ENCODE results near the gene ZNF416. TPM values are rescaled to one million over a fixed set of nuclear protein-coding genes. Genes with fewer than 3 reads are reported as not detected.

Gene ZNF416
- total and polyA plus RNA-seq, 2 donors (not counting 1 experiment from before 2014, with no cell fraction given) = 4.5 to 9.2 TPM

- no peak overlapping the region for H3K9ac ChIP-seq (ENCODE audit: insufficient read depth, low read length)
- DNase-seq (ENCODE audit: low read depth in 2 of 2) = peak; percentile 9 to 13
- TF ChIP-seq, protein P1, sequence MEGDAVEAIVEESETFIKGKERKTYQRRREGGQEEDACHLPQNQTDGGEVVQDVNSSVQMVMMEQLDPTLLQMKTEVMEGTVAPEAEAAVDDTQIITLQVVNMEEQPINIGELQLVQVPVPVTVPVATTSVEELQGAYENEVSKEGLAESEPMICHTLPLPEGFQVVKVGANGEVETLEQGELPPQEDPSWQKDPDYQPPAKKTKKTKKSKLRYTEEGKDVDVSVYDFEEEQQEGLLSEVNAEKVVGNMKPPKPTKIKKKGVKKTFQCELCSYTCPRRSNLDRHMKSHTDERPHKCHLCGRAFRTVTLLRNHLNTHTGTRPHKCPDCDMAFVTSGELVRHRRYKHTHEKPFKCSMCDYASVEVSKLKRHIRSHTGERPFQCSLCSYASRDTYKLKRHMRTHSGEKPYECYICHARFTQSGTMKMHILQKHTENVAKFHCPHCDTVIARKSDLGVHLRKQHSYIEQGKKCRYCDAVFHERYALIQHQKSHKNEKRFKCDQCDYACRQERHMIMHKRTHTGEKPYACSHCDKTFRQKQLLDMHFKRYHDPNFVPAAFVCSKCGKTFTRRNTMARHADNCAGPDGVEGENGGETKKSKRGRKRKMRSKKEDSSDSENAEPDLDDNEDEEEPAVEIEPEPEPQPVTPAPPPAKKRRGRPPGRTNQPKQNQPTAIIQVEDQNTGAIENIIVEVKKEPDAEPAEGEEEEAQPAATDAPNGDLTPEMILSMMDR (conservative IDR thresholded peaks at IDR 0.05 in 1 of 2, IDR thresholded peaks at IDR 0.05 in 1 of 2; ENCODE audit: low read depth in 1 of 2, low read length in 2 of 2) = no peak
- H3K79me2 ChIP-seq (ENCODE audit: control insufficient read depth, insufficient read depth, low read length) = no peaks in the 10 kb centered on the region
- H3K4me1 ChIP-seq (ENCODE audit: control insufficient read depth, extremely low read depth, insufficient read depth, low read length) = no peaks in the 10 kb centered on the region
- H3K9me3 ChIP-seq (ENCODE audit: control insufficient read depth, insufficient read depth, low read depth, low read length) = peaks cover 6% of the 10 kb centered on the region
- H2AFZ ChIP-seq (ENCODE audit: low read length) = no peak overlapping the region
- no peaks in the 10 kb centered on the region for H3K27me3 ChIP-seq (ENCODE audit: control insufficient read depth, insufficient read depth, low read length)
- no peak overlapping the region for H3K4me2 ChIP-seq (ENCODE audit: extremely low read depth, insufficient read depth, low read length)
- peaks cover 8% of the 10 kb centered on the region for H3K36me3 ChIP-seq (ENCODE audit: control insufficient read depth, insufficient read depth, low read length)
- H4K20me1 ChIP-seq (ENCODE audit: control insufficient read depth, extremely low read depth, insufficient read depth, low read length) = no peaks in the 10 kb centered on the region
- H3K4me3 ChIP-seq (replicated peaks in 1 of 4; ENCODE audit: control extremely low read depth in 1 of 4, insufficient read depth in 1 of 4, low read depth in 3 of 4, low read length in 4 of 4) = no peak overlapping the region
- no peak overlapping the region for H3K27ac ChIP-seq (ENCODE audit: insufficient read depth, low read length)
Measured at GRCh38 chr19:57537953-57538547, 40.7 kb downstream of the ZNF416 start.

GRCh38 chr19:57527136-57527881 lies 51.4 kb downstream of the ZNF416 start, which contains the start of gene ZNF549:
Gene ZNF549, plus strand, starts transcription at chr19:57527356. Its CDS starts 218 bp downstream, at chr19:57527574.
- peaks cover 1% of the 10 kb centered on the region for H3K36me3 ChIP-seq (ENCODE audit: control insufficient read depth, insufficient read depth, low read length)
- peaks cover 11% of the 10 kb centered on the region for H3K79me2 ChIP-seq (ENCODE audit: control insufficient read depth, insufficient read depth, low read length)
- H3K9me3 ChIP-seq (ENCODE audit: control insufficient read depth, insufficient read depth, low read depth, low read length) = no peaks in the 10 kb centered on the region
- H3K4me1 ChIP-seq (ENCODE audit: control insufficient read depth, extremely low read depth, insufficient read depth, low read length) = peaks cover 4% of the 10 kb centered on the region
- peak within 1 kb of the TSS; percentile 89 to 99 (median 98) for H3K4me3 ChIP-seq (replicated peaks in 1 of 4; ENCODE audit: control extremely low read depth in 1 of 4, insufficient read depth in 1 of 4, low read depth in 3 of 4, low read length in 4 of 4)
- no peaks in the 10 kb centered on the region for H4K20me1 ChIP-seq (ENCODE audit: control insufficient read depth, extremely low read depth, insufficient read depth, low read length)
- TF ChIP-seq EZH2 (IDR thresholded peaks at IDR 0.05; ENCODE audit: low read length, missing control alignments) = no peak
- peak; percentile 92 to 95 for DNase-seq (ENCODE audit: low read depth in 2 of 2)
- H3K27ac ChIP-seq (ENCODE audit: insufficient read depth, low read length) = peak within 1 kb of the TSS; percentile 61
- peak within 1 kb of the TSS; percentile 80 for H3K9ac ChIP-seq (ENCODE audit: insufficient read depth, low read length)
- peak within 1 kb of the TSS; percentile 98 for H2AFZ ChIP-seq (ENCODE audit: low read length)
- no peaks in the 10 kb centered on the region for H3K27me3 ChIP-seq (ENCODE audit: control insufficient read depth, insufficient read depth, low read length)
- H3K4me2 ChIP-seq (ENCODE audit: extremely low read depth, insufficient read depth, low read length) = peak within 1 kb of the TSS; percentile 86

Other genes with a start within 250 kb of the ZNF416 start
- gene ZNF304, start 227.6 kb downstream of the ZNF416 start, total RNA-seq = 11.6 and 13.7 TPM in 2 replicates
- 6.2 and 7.3 TPM in 2 replicates for gene ZNF304, start 227.6 kb downstream of the ZNF416 start, polyA plus RNA-seq
- gene TRAPPC2B, start 215.4 kb downstream of the ZNF416 start, total RNA-seq = 9.8 and 13.4 TPM in 2 replicates
- gene TRAPPC2B, start 215.4 kb downstream of the ZNF416 start, polyA plus RNA-seq = 14.0 and 16.5 TPM in 2 replicates
- gene ZNF547, start 215.4 kb downstream of the ZNF416 start, total RNA-seq = 4.6 and 6.1 TPM in 2 replicates
- 1.8 and 2.7 TPM in 2 replicates for gene ZNF547, start 215.4 kb downstream of the ZNF416 start, polyA plus RNA-seq
- 21.1 and 23.9 TPM in 2 replicates for gene ZNF548, start 189.1 kb downstream of the ZNF416 start, total RNA-seq
- 8.8 and 12.0 TPM in 2 replicates for gene ZNF548, start 189.1 kb downstream of the ZNF416 start, polyA plus RNA-seq
- 12.3 and 15.2 TPM in 2 replicates for gene ZNF17, start 167.8 kb downstream of the ZNF416 start, total RNA-seq
- 5.2 and 6.8 TPM in 2 replicates for gene ZNF17, start 167.8 kb downstream of the ZNF416 start, polyA plus RNA-seq
- gene ZNF749, start 143.6 kb downstream of the ZNF416 start, total RNA-seq = 10.4 and 11.0 TPM in 2 replicates
- 4.7 and 5.4 TPM in 2 replicates for gene ZNF749, start 143.6 kb downstream of the ZNF416 start, polyA plus RNA-seq
- gene VN1R1, start 121.8 kb downstream of the ZNF416 start, total RNA-seq = 0.26 and 0.50 TPM in 2 replicates
- gene VN1R1, start 121.8 kb downstream of the ZNF416 start, polyA plus RNA-seq = 0.17 and 0.26 TPM in 2 replicates
- gene ZNF772, start 101.3 kb downstream of the ZNF416 start, total RNA-seq = 16.9 and 29.7 TPM in 2 replicates
- 6.0 and 7.5 TPM in 2 replicates for gene ZNF772, start 101.3 kb downstream of the ZNF416 start, polyA plus RNA-seq
- 13.6 and 20.3 TPM in 2 replicates for gene ZNF419, start 91.2 kb downstream of the ZNF416 start, total RNA-seq
- gene ZNF419, start 91.2 kb downstream of the ZNF416 start, polyA plus RNA-seq = 4.6 and 8.9 TPM in 2 replicates
- gene ZNF773, start 79.0 kb downstream of the ZNF416 start, total RNA-seq = 20.8 and 39.8 TPM in 2 replicates
- gene ZNF773, start 79.0 kb downstream of the ZNF416 start, polyA plus RNA-seq = 6.8 and 9.4 TPM in 2 replicates
- gene ZNF549, start 51.6 kb downstream of the ZNF416 start, total RNA-seq = 6.7 and 7.8 TPM in 2 replicates
- 3.9 and 4.8 TPM in 2 replicates for gene ZNF549, start 51.6 kb downstream of the ZNF416 start, polyA plus RNA-seq
- gene ZNF550, start 19.0 kb downstream of the ZNF416 start, total RNA-seq = 6.9 and 8.6 TPM in 2 replicates
- 4.2 and 5.7 TPM in 2 replicates for gene ZNF550, start 19.0 kb downstream of the ZNF416 start, polyA plus RNA-seq
- gene ZIK1, start 5.2 kb upstream of the ZNF416 start, total RNA-seq = 7.1 and 7.2 TPM in 2 replicates
- 3.9 and 5.3 TPM in 2 replicates for gene ZIK1, start 5.2 kb upstream of the ZNF416 start, polyA plus RNA-seq
- gene ZNF530, start 21.0 kb upstream of the ZNF416 start, total RNA-seq = 2.5 and 2.8 TPM in 2 replicates
- gene ZNF530, start 21.0 kb upstream of the ZNF416 start, polyA plus RNA-seq = 1.6 and 2.5 TPM in 2 replicates
- gene ZNF134, start 35.3 kb upstream of the ZNF416 start, total RNA-seq = 22.9 and 30.6 TPM in 2 replicates
- gene ZNF134, start 35.3 kb upstream of the ZNF416 start, polyA plus RNA-seq = 9.2 and 11.7 TPM in 2 replicates
- 11.6 and 16.8 TPM in 2 replicates for gene ZNF211, start 54.3 kb upstream of the ZNF416 start, total RNA-seq
- 5.3 and 9.1 TPM in 2 replicates for gene ZNF211, start 54.3 kb upstream of the ZNF416 start, polyA plus RNA-seq
- gene ZSCAN4, start 90.0 kb upstream of the ZNF416 start, total RNA-seq = not detected in 2 replicates
- gene ZSCAN4, start 90.0 kb upstream of the ZNF416 start, polyA plus RNA-seq = not detected in 2 replicates
- gene ZNF551, start 103.1 kb upstream of the ZNF416 start, total RNA-seq = 4.8 and 4.9 TPM in 2 replicates
- 3.7 and 4.8 TPM in 2 replicates for gene ZNF551, start 103.1 kb upstream of the ZNF416 start, polyA plus RNA-seq
- 3.3 and 6.3 TPM in 2 replicates for gene ZNF154, start 130.3 kb upstream of the ZNF416 start, total RNA-seq
- 1.8 and 2.7 TPM in 2 replicates for gene ZNF154, start 130.3 kb upstream of the ZNF416 start, polyA plus RNA-seq
- gene ZNF671, start 148.7 kb upstream of the ZNF416 start, total RNA-seq = 10.5 and 16.8 TPM in 2 replicates
- gene ZNF671, start 148.7 kb upstream of the ZNF416 start, polyA plus RNA-seq = 3.4 and 5.2 TPM in 2 replicates
- 10.3 and 20.0 TPM in 2 replicates for gene ZNF776, start 167.9 kb upstream of the ZNF416 start, total RNA-seq
- gene ZNF776, start 167.9 kb upstream of the ZNF416 start, polyA plus RNA-seq = 5.7 and 7.8 TPM in 2 replicates
- 14.9 and 16.8 TPM in 2 replicates for gene ZNF586, start 190.8 kb upstream of the ZNF416 start, total RNA-seq
- gene ZNF586, start 190.8 kb upstream of the ZNF416 start, polyA plus RNA-seq = 5.9 and 6.1 TPM in 2 replicates
- 3.8 and 3.9 TPM in 2 replicates for gene ZNF552, start 236.0 kb upstream of the ZNF416 start, total RNA-seq
- 1.5 and 1.9 TPM in 2 replicates for gene ZNF552, start 236.0 kb upstream of the ZNF416 start, polyA plus RNA-seq